ENCODE results near the gene RCAN1. TPM values are rescaled to one million over a fixed set of nuclear protein-coding genes. Genes with fewer than 3 reads are reported as not detected.

The RCAN1 gene
- total RNA-seq, 2 donors from 2014 or later, result 20.8 to 29.0 TPM

DNA sequence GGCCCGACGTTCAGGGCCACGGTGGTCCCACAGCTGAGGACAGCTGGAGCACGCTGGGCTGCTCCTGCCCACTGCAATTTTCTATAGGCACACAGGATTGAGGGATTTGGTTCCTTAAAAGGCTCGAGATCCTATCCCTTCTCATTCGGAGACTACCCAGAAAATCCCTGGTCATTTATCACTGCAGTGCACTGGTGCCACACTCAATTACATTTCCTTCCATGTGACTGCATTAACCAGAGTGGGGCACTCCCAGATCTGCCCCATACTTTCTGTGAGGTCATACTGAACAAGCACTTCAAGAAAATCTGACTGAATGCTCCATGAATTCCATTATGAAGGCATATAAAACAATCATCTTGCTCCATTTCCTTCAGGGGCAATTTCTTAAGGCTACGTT lies 53.1 kb downstream of the RCAN1 start:
- Histone ChIP-seq H3K4me1 (no peaks in the 10 kb centered on the region), H3K36me3 (replicated peaks in 1 of 2; ENCODE audit: insufficient read depth in 1 of 2, low read depth in 2 of 2) (no peaks in the 10 kb centered on the region), H3K27me3 (no peaks in the 10 kb centered on the region), H3K9me3 (no peaks in the 10 kb centered on the region), H3K4me3 (no peak overlapping the region), H3K27ac (no peak overlapping the region)
- intact Hi-C loops (cut with DNase I), result no loop called here
- 80 to 89% methylated on average over 7 of the region's 7 CpGs for WGBS, 2 donors
- DNase-seq (no peak), ATAC-seq (no peak)
- TF ChIP-seq, protein P1, sequence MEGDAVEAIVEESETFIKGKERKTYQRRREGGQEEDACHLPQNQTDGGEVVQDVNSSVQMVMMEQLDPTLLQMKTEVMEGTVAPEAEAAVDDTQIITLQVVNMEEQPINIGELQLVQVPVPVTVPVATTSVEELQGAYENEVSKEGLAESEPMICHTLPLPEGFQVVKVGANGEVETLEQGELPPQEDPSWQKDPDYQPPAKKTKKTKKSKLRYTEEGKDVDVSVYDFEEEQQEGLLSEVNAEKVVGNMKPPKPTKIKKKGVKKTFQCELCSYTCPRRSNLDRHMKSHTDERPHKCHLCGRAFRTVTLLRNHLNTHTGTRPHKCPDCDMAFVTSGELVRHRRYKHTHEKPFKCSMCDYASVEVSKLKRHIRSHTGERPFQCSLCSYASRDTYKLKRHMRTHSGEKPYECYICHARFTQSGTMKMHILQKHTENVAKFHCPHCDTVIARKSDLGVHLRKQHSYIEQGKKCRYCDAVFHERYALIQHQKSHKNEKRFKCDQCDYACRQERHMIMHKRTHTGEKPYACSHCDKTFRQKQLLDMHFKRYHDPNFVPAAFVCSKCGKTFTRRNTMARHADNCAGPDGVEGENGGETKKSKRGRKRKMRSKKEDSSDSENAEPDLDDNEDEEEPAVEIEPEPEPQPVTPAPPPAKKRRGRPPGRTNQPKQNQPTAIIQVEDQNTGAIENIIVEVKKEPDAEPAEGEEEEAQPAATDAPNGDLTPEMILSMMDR (IDR thresholded peaks at IDR 0.05), result no peak
- TF ChIP-seq POLR2A (IDR thresholded peaks at IDR 0.05), result no peak

DNA sequence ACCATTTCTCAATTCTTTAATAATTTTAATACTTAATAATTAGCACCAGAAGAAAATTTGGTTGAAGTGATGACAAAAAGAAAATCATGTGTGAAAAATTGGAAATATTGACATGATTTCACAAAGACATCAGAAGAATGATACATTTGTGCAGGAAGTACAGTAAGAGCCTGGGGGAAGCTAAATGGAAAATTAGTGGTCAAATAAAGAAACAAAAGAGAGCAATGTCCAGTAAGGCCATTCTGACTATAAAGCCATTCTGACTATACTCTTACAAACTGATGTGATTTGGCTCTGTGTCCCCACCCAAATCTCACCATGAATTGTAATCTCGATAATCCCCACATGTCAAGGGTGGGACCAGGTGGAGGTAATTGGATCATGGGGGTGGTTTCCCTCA lies 54.3 kb downstream of the RCAN1 start:
- WGBS, 2 donors, result 0 to 57% methylated on average over 1 of the region's 1 CpG
- intact Hi-C loops (cut with DNase I), result no loop called here

DNA sequence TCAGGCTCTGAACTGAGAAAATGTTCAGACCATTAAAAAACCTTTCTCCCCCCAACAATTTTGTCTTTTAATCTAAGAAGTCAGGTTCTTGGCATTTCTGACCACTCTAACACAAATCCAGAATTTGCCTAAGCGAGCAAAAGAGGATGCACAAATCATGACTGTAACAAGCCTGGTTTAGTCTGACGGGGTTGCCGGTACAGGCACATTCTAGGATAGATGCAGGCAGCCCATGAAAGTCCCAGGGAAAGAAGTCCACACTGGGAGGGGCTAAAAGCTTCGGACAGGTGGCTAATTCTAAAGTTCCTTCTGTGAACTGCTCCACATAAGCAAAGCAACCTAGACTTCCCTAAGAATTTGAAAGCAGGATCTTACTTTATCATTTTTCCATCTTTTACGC lies 54.9 kb downstream of the RCAN1 start:
- no peak for TF ChIP-seq POLR2A (IDR thresholded peaks at IDR 0.05)
- TF ChIP-seq, protein P1 (IDR thresholded peaks at IDR 0.05), result no peak

More for the DNA sequence above, 54.3 kb downstream of the RCAN1 start:
- Histone ChIP-seq H3K27ac (no peak overlapping the region), H3K4me1 (no peaks in the 10 kb centered on the region), H3K9me3 (no peaks in the 10 kb centered on the region), H3K27me3 (no peaks in the 10 kb centered on the region), H3K36me3 (replicated peaks in 1 of 2; ENCODE audit: insufficient read depth in 1 of 2, low read depth in 2 of 2) (no peaks in the 10 kb centered on the region), H3K4me3 (no peak overlapping the region)
- TF ChIP-seq, protein P1 (IDR thresholded peaks at IDR 0.05), result no peak
- TF ChIP-seq POLR2A (IDR thresholded peaks at IDR 0.05), result no peak
- DNase-seq (no peak), ATAC-seq (no peak)

DNA sequence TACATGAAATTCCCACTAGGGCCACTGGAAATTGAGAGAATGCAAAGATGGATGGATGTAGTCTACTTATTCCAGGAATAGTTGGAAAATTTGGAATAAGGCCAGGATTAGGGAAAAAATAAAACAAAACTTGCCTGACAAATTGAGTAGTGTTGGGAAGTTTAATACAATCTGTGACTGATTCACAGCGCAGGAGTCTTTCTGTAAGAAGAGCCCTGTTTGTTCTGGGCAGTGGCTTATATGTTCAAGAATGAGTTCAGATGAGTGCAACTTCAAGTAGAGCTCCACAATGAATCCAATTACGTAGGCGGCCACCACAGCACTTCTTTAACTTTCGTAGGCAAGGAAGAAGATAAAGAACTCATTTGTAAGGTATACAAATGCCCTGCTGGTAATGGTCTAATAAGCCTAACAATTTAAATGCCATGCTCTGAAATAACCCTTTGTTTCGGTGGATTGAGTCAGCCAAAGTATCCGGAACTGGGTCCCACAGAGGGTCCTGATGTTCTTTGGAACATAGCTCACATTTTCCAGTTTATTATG lies 55.8 kb downstream of the RCAN1 start:
- Histone ChIP-seq H3K4me1 (no peaks in the 10 kb centered on the region), H3K27ac (peak overlapping the region in 1 of 4 donors; percentile 5), H3K9me3 (no peaks in the 10 kb centered on the region), H3K4me3 (no peak overlapping the region), H3K36me3 (replicated peaks in 1 of 2; ENCODE audit: insufficient read depth in 1 of 2, low read depth in 2 of 2) (no peaks in the 10 kb centered on the region), H3K27me3 (no peaks in the 10 kb centered on the region)
- intact Hi-C loops (cut with DNase I), result no loop called here
- no peak for ATAC-seq
- no peak for TF ChIP-seq POLR2A (IDR thresholded peaks at IDR 0.05)
- TF ChIP-seq, protein P1 (IDR thresholded peaks at IDR 0.05), result no peak
- 75 to 82% methylated on average over 6 of the region's 6 CpGs for WGBS, 2 donors
- DNase-seq, result no peak

More for the DNA sequence above, 54.9 kb downstream of the RCAN1 start:
- ATAC-seq (no peak), DNase-seq (no peak)
- no peaks in the 10 kb centered on the region for H3K4me1 ChIP-seq
- H3K9me3 ChIP-seq, result no peaks in the 10 kb centered on the region
- WGBS, 2 donors, result 91 to 93% methylated on average over 5 of the region's 5 CpGs
- H3K27ac ChIP-seq, result no peak overlapping the region
- no peaks in the 10 kb centered on the region for H3K27me3 ChIP-seq
- no peaks in the 10 kb centered on the region for H3K36me3 ChIP-seq (replicated peaks in 1 of 2; ENCODE audit: insufficient read depth in 1 of 2, low read depth in 2 of 2)
- H3K4me3 ChIP-seq, result no peak overlapping the region
- intact Hi-C loops (cut with DNase I), result no loop called here

DNA sequence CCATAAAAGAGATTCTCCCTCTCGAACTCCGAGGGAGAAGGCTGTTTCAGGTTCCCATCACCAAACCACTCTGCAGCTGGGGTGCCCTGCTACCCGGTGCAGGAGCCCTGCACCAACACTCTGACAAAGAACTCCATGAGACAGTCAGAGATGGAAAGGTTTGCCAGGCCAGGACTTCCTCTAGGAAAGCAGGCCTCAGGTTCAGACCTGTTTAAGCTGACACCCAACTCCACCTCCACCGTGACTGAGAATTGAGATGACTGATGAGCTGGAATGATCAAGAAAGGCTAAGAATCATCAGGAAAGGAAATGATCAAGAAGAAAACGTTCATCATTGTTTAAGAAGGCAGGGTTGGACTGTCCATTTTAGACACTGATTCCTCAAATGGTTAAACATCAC lies 56.7 kb downstream of the RCAN1 start:
- no peak overlapping the region for H3K27ac ChIP-seq
- H3K27me3 ChIP-seq, result no peaks in the 10 kb centered on the region
- intact Hi-C loops (cut with DNase I), result no loop called here
- ATAC-seq (no peak), DNase-seq (no peak)
- no peaks in the 10 kb centered on the region for H3K36me3 ChIP-seq (replicated peaks in 1 of 2; ENCODE audit: insufficient read depth in 1 of 2, low read depth in 2 of 2)
- no peaks in the 10 kb centered on the region for H3K9me3 ChIP-seq
- 81 to 89% methylated on average over 5 of the region's 5 CpGs for WGBS, 2 donors
- no peak overlapping the region for H3K4me3 ChIP-seq
- TF ChIP-seq POLR2A (IDR thresholded peaks at IDR 0.05), result no peak
- TF ChIP-seq, protein P1 (IDR thresholded peaks at IDR 0.05), result no peak
- no peaks in the 10 kb centered on the region for H3K4me1 ChIP-seq

Data from body of pancreas (tissue), 4 donors.